HT1080 (cell line): ENCODE data around the gene GOLIM4. TPM values are rescaled to one million over a fixed set of nuclear protein-coding genes. Genes with fewer than 3 reads are reported as not detected.

Experiments
- DNase-seq: peaks from one replicate; pipeline ENCODE4 v3.0.0-alpha.2; 2015; ENCODE audit warnings: low read depth
- total RNA-seq: library from RNA; depleted of rRNA; stranded (reverse); fragments of >200 nt; shearing (Covaris generic); gene quantifications from 2 replicates; pipeline ENCODE4 v1.2.3, GENCODE V29; 2014

The GOLIM4 gene
- total RNA-seq, 1 experiment from 2014 or later = 71.6 TPM

- DNase-seq = peak; percentile 58
These were observed 5.2 kb upstream of the GOLIM4 start for GRCh38 chr3:168100777-168101492.

GRCh38 chr3:168097381-168097780 is 1.7 kb upstream of the GOLIM4 start:
- no peak for DNase-seq

GRCh38 chr3:168096210-168096652 is 507 bp upstream of the GOLIM4 start:
- DNase-seq = peak; percentile 93

- peak; percentile 86 for DNase-seq
These were observed 680 bp downstream of the GOLIM4 start for GRCh38 chr3:168094877-168095610.

GRCh38 chr3:168094580-168094876 is 1.2 kb downstream of the GOLIM4 start:
- no peak for DNase-seq

- no peak for DNase-seq
These were observed 1.9 kb downstream of the GOLIM4 start for GRCh38 chr3:168093790-168094189.

GRCh38 chr3:168093229-168093628 is 2.5 kb downstream of the GOLIM4 start:
- DNase-seq = no peak

- DNase-seq = no peak
These were observed 3.8 kb downstream of the GOLIM4 start for GRCh38 chr3:168091941-168092340.

- DNase-seq = no peak
These were observed 4.3 kb downstream of the GOLIM4 start for GRCh38 chr3:168091302-168091858.

- no peak for DNase-seq
These were observed 5.2 kb downstream of the GOLIM4 start for GRCh38 chr3:168090306-168091085.

- DNase-seq = no peak
These were observed 6.4 kb downstream of the GOLIM4 start for GRCh38 chr3:168089179-168089771.

- DNase-seq = peak; percentile 23
These were observed 7.5 kb downstream of the GOLIM4 start for GRCh38 chr3:168088106-168088720.

GRCh38 chr3:168087539-168087938 is 8.2 kb downstream of the GOLIM4 start:
- DNase-seq = no peak

- DNase-seq = no peak
These were observed 9.0 kb downstream of the GOLIM4 start for GRCh38 chr3:168086541-168087260.

GRCh38 chr3:168085491-168086119 is 10.1 kb downstream of the GOLIM4 start:
- peak; percentile 74 for DNase-seq

GRCh38 chr3:168083906-168084305 is 11.8 kb downstream of the GOLIM4 start:
- no peak for DNase-seq

GRCh38 chr3:168081856-168082255 is 13.9 kb downstream of the GOLIM4 start:
- no peak for DNase-seq

- DNase-seq = no peak
These were observed 14.5 kb downstream of the GOLIM4 start for GRCh38 chr3:168081171-168081771.

- DNase-seq = no peak
These were observed 15.1 kb downstream of the GOLIM4 start for GRCh38 chr3:168080499-168081170.
